HCT116 (cell line): ENCODE results near the gene PTPN22. TPM values are rescaled to one million over a fixed set of nuclear protein-coding genes. Genes with fewer than 3 reads are reported as not detected.

Experiments used
- ATAC-seq: fragments of 200-7000 bp; cut with Tn5 transposase; 2 replicates; pipeline ENCODE4 v1.9.1; 2020; ENCODE audit warnings: mild to moderate bottlenecking, moderate library complexity
- BruUV-seq: library from RNA; stranded (reverse); fragments of 400-500 nt; replicated peaks from 2 replicates; lab custom pipeline; 2021; lab: Mats Ljungman, UMichigan
- CTCF ChIA-PET: fragments of 300-600 bp; sonication (Branson Sonifier 250); formaldehyde crosslinking; loops from one replicate; lab custom pipeline; 2021; ENCODE audit warnings: antibody characterized with exemption; lab: Charles Lee
- POLR2A ChIA-PET: fragments of 300-600, 350-600 bp; sonication (Branson Sonifier 250); formaldehyde crosslinking; loops from one replicate; lab custom pipeline; 2021; ENCODE audit warnings: antibody characterized with exemption; lab: Charles Lee
- RAD21 ChIA-PET, 2 experiments: fragments of 300-600 bp; sonication (Branson Sonifier 250); formaldehyde crosslinking; loops; one replicate each; lab custom pipeline; 2023; ENCODE audit warnings: low total read pairs in 2 of 2; ENCODE audit not compliant: uncharacterized antibody in 2 of 2, unreplicated experiment in 2 of 2, low non-redundant PET in 1 of 2; lab: Charles Lee
- DNase-seq: peaks from one replicate; pipeline ENCODE4 v3.0.0-alpha.2; 2010; ENCODE audit warnings: low read depth, low spot score
- H2AFZ ChIP-seq: fragments of 200-600 bp; shearing (Covaris generic), sonication (generic); 2 replicates; pipeline ENCODE4 v1.6.1; 2017; ENCODE audit warnings: low read depth, mixed run types, mixed read lengths, antibody characterized with exemption, low read length; ENCODE audit not compliant: poor library complexity, severe bottlenecking
- H3K27ac ChIP-seq: 2 replicates; pipeline ENCODE4 v1.5.1; 2012; ENCODE audit warnings: low read depth, low read length
- H3K27me3 ChIP-seq: fragments of 200-600 bp; sonication (generic); 2 replicates; pipeline ENCODE4 v1.6.1; 2016; ENCODE audit warnings: mixed run types, low read length, mixed read lengths; ENCODE audit not compliant: insufficient read depth
- H3K36me3 ChIP-seq, 2 experiments: fragments of 200-500 bp in 1 of 2; fragments of 200-600 bp in 1 of 2; sonication (Bioruptor generic) in 1 of 2; sonication (generic) in 1 of 2; 2 replicates each; pipeline versions ENCODE4 v1.5.1 to v1.6.1; 2014 to 2016; ENCODE audit warnings: low read length in 2 of 2, inconsistent platforms in 1 of 2, mixed read lengths in 1 of 2, mixed run types in 1 of 2; ENCODE audit not compliant: insufficient read depth in 2 of 2, control insufficient read depth in 1 of 2
- H3K4me1 ChIP-seq, 2 experiments: fragments of 200-600 bp in 1 of 2; sonication (generic) in 1 of 2; 2 replicates each; pipeline versions ENCODE4 v1.5.1 to v1.6.1; 2012 to 2017; ENCODE audit warnings: low read length in 2 of 2, inconsistent platforms in 1 of 2, mild to moderate bottlenecking in 1 of 2, mixed read lengths in 1 of 2, mixed run types in 1 of 2, moderate library complexity in 1 of 2; ENCODE audit not compliant: insufficient read depth in 2 of 2, control insufficient read depth in 1 of 2
- H3K4me2 ChIP-seq: fragments of 200-600 bp; sonication (generic); 2 replicates; pipeline ENCODE4 v1.6.1; 2017; ENCODE audit warnings: mixed run types, low read length, mixed read lengths
- H3K4me3 ChIP-seq, 2 experiments: fragments of 200-600 bp in 1 of 2; sonication (generic) in 1 of 2; replicated peaks in 1 of 2; 2 replicates each; pipeline ENCODE4 v1.5.1; 2011 to 2016; ENCODE audit warnings: low read length in 2 of 2, control low read depth in 1 of 2, low read depth in 1 of 2, mild to moderate bottlenecking in 1 of 2, mixed read lengths in 1 of 2, mixed run types in 1 of 2
- H3K79me2 ChIP-seq: fragments of 200-600 bp; sonication (generic); 2 replicates; pipeline ENCODE4 v1.6.1; 2017; ENCODE audit warnings: mild to moderate bottlenecking, mixed run types, low read length, moderate library complexity, mixed read lengths; ENCODE audit not compliant: insufficient read depth
- H3K9ac ChIP-seq: fragments of 200-600 bp; sonication (generic); 2 replicates; pipeline ENCODE4 v1.6.1; 2016; ENCODE audit warnings: low read length, mixed read lengths
- H3K9me2 ChIP-seq: fragments of 200-600 bp; sonication (generic), shearing (Covaris generic); 2 replicates; pipeline ENCODE4 v1.6.1; 2017; ENCODE audit warnings: mixed run types, mild to moderate bottlenecking, moderate library complexity; ENCODE audit not compliant: insufficient read depth
- H3K9me3 ChIP-seq, 2 experiments: fragments of 200-500 bp in 1 of 2; fragments of 200-600 bp in 1 of 2; sonication (Bioruptor generic) in 1 of 2; sonication (generic) in 1 of 2; 2 replicates each; pipeline ENCODE4 v1.6.1; 2014 to 2017; ENCODE audit warnings: low read length in 2 of 2, mixed read lengths in 2 of 2, inconsistent platforms in 1 of 2, low read depth in 1 of 2, mild to moderate bottlenecking in 1 of 2, mixed run types in 1 of 2, moderate library complexity in 1 of 2; ENCODE audit not compliant: control insufficient read depth in 1 of 2, insufficient read depth in 1 of 2
- H4K20me1 ChIP-seq: fragments of 200-600 bp; sonication (generic), shearing (Covaris generic); 2 replicates; pipeline ENCODE4 v1.6.1; 2017; ENCODE audit warnings: mixed run types, mild to moderate bottlenecking, moderate library complexity; ENCODE audit not compliant: insufficient read depth
- CBX3 ChIP-seq: IDR thresholded peaks from 2 replicates; pipeline ENCODE4 v1.6.1; 2012; ENCODE audit warnings: low read depth
- CTCF ChIP-seq, 3 experiments: fragments of 200-600 bp in 1 of 3; sonication (generic) in 1 of 3; IDR thresholded peaks in 2 of 3; conservative IDR thresholded peaks in 1 of 3; 2 replicates each; pipeline ENCODE4 v1.5.1; 2012 to 2017; ENCODE audit warnings: low read depth in 2 of 3, low read length in 2 of 3, antibody characterized with exemption in 1 of 3, borderline replicate concordance in 1 of 3, control low read depth in 1 of 3, mild to moderate bottlenecking in 1 of 3, mixed read lengths in 1 of 3, mixed run types in 1 of 3, moderate library complexity in 1 of 3; ENCODE audit not compliant: insufficient read depth in 1 of 3
- EGR1 ChIP-seq: IDR thresholded peaks from 2 replicates; pipeline ENCODE4 v1.6.1; 2012; ENCODE audit warnings: low read depth
- EZH2 ChIP-seq: fragments of 200-600 bp; sonication (generic); IDR thresholded peaks from 2 replicates; pipeline ENCODE4 v1.6.1; 2017; ENCODE audit warnings: antibody characterized with exemption, mixed run types
- EZH2phosphoT487 ChIP-seq: fragments of 200-600 bp; IDR thresholded peaks from 2 replicates; pipeline ENCODE4 v1.6.1; 2018; ENCODE audit warnings: antibody characterized with exemption, borderline replicate concordance
- FOSL1 ChIP-seq: IDR thresholded peaks from 2 replicates; pipeline ENCODE4 v1.6.1; 2012; ENCODE audit warnings: low read depth
- JUND ChIP-seq: IDR thresholded peaks from 2 replicates; pipeline ENCODE4 v1.6.1; 2012
- MAX ChIP-seq: IDR thresholded peaks from 2 replicates; pipeline ENCODE4 v1.6.1; 2012
- POLR2A ChIP-seq: IDR thresholded peaks from 2 replicates; pipeline ENCODE4 v1.7.0; 2011; ENCODE audit warnings: borderline replicate concordance; ENCODE audit not compliant: insufficient read depth, insufficient read length; ENCODE audit errors: extremely low read depth
- RAD21 ChIP-seq: IDR thresholded peaks from 2 replicates; pipeline ENCODE4 v1.6.1; 2012; ENCODE audit warnings: low read depth, mild to moderate bottlenecking
- SP1 ChIP-seq: IDR thresholded peaks from 2 replicates; pipeline ENCODE4 v1.6.1; 2012; ENCODE audit warnings: low read depth
- TCF7L2 ChIP-seq: IDR thresholded peaks from 2 replicates; pipeline ENCODE4 v1.7.0; 2011; ENCODE audit warnings: borderline replicate concordance, inconsistent platforms; ENCODE audit not compliant: insufficient read depth, insufficient read length; ENCODE audit errors: extremely low read depth
- YY1 ChIP-seq: IDR thresholded peaks from 2 replicates; pipeline ENCODE4 v1.6.1; 2011; ENCODE audit warnings: low read length, low read depth, moderate library complexity, mild to moderate bottlenecking; ENCODE audit not compliant: insufficient replicate concordance; ENCODE audit errors: extremely low read depth
- ZFX ChIP-seq: fragments of 450-650 bp; IDR thresholded peaks from 2 replicates; pipeline ENCODE4 v1.6.1; 2017
- intact Hi-C: fragments of 100-400 bp; cut with micrococcal nuclease; formaldehyde crosslinking; loops from 2 replicates; pipeline ENCODE4 v1.10.0; 2022
- total RNA-seq: library from RNA; stranded (reverse); gene quantifications from one replicate; pipeline ENCODE4 v1.2.1, GENCODE V29; 2021; ENCODE audit not compliant: unreplicated experiment

Gene PTPN22
- total RNA-seq, 1 experiment from 2014 or later = 0.17 TPM

DNA sequence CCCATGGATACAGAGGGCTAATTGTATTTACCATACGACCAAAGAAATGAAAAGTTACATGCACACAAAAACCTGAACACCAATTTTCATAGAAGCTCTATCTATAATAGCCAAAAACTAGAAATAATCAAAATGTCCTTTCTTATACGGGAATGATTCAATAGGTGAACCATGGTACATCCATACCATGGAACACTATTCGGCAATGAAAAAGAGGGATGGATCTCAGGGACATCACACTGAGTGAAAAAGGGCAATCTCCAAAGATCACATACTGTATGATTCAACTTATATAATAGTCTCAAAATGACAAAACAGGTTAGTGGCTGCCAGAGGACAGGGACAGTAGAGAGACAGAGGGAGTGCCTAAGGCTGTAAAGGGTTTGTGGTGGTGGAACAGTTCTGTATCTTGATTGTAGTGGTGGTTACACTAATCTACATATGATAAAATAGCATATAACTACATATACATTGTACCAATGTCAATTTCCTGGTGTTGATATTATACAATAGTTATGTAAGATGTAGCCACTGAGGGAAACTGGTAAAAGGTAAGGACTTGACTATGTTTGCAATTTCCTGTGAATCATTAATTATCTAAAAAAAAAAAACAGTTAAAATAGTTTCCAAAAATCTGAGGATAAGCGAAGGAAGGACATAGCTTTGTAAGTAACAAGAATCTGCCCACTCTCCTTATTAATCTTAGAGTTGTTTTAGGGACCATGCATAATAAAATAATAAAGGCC is 62.9 kb downstream of the PTPN22 start:
- intact Hi-C loops = no loop called here
- no peak overlapping the region for H3K4me3 ChIP-seq
- no TSS peak for BruUV-seq
- ATAC-seq (no peak), DNase-seq (no peak)
- no peak overlapping the region for H3K27ac ChIP-seq
- TF ChIP-seq EZH2 (no peak), CTCF (IDR thresholded peaks at IDR 0.05 in 2 of 3, conservative IDR thresholded peaks at IDR 0.05 in 1 of 3; ENCODE audit: borderline replicate concordance in 1 of 3, insufficient read depth in 1 of 3, low read depth in 2 of 3, low read length in 2 of 3) (no peak), YY1 (no peak), RAD21 (no peak), MAX (no peak), JUND (no peak), CBX3 (no peak), TCF7L2 (no peak), POLR2A (no peak), SP1 (no peak), EZH2phosphoT487 (no peak), ZFX (no peak), FOSL1 (no peak), EGR1 (no peak)
- no peaks in the 10 kb centered on the region for H3K9me3 ChIP-seq
- no peak overlapping the region for H3K9ac ChIP-seq
- H3K4me1 ChIP-seq = peaks cover 26 to 42% of the 10 kb centered on the region in 2 experiments
- ChIA-PET POLR2A (no interaction called here), RAD21 (no interaction called here), CTCF (interaction anchor here (0.7 kb wide), 1 partner anchor 440 kb away, joined by 3 read pairs; no protein-coding TSS in a partner anchor)
- no peak overlapping the region for H2AFZ ChIP-seq
- no peaks in the 10 kb centered on the region for H4K20me1 ChIP-seq
- no peaks in the 10 kb centered on the region for H3K9me2 ChIP-seq
- no peaks in the 10 kb centered on the region for H3K36me3 ChIP-seq
- no peak overlapping the region for H3K4me2 ChIP-seq
- peaks cover 80% of the 10 kb centered on the region for H3K79me2 ChIP-seq
- no peaks in the 10 kb centered on the region for H3K27me3 ChIP-seq
